HCT116 (cell line): ENCODE measurements around the gene OBSL1. TPM values are rescaled to one million over a fixed set of nuclear protein-coding genes. Genes with fewer than 3 reads are reported as not detected.

ENCODE experiments used
- ATAC-seq: fragments of 200-7000 bp; cut with Tn5 transposase; 2 replicates; pipeline ENCODE4 v1.9.1; 2020; ENCODE audit warnings: mild to moderate bottlenecking, moderate library complexity
- BruUV-seq: library from RNA; stranded (reverse); fragments of 400-500 nt; replicated peaks from 2 replicates; lab custom pipeline; 2021; lab: Mats Ljungman, UMichigan
- CTCF ChIA-PET: fragments of 300-600 bp; sonication (Branson Sonifier 250); formaldehyde crosslinking; loops from one replicate; lab custom pipeline; 2021; ENCODE audit warnings: antibody characterized with exemption; lab: Charles Lee
- POLR2A ChIA-PET: fragments of 300-600, 350-600 bp; sonication (Branson Sonifier 250); formaldehyde crosslinking; loops from one replicate; lab custom pipeline; 2021; ENCODE audit warnings: antibody characterized with exemption; lab: Charles Lee
- RAD21 ChIA-PET, 2 experiments: fragments of 300-600 bp; sonication (Branson Sonifier 250); formaldehyde crosslinking; loops; one replicate each; lab custom pipeline; 2023; ENCODE audit warnings: low total read pairs in 2 of 2; ENCODE audit not compliant: uncharacterized antibody in 2 of 2, unreplicated experiment in 2 of 2, low non-redundant PET in 1 of 2; lab: Charles Lee
- DNase-seq: peaks from one replicate; pipeline ENCODE4 v3.0.0-alpha.2; 2010; ENCODE audit warnings: low read depth, low spot score
- H2AFZ ChIP-seq: fragments of 200-600 bp; shearing (Covaris generic), sonication (generic); 2 replicates; pipeline ENCODE4 v1.6.1; 2017; ENCODE audit warnings: low read depth, mixed run types, mixed read lengths, antibody characterized with exemption, low read length; ENCODE audit not compliant: poor library complexity, severe bottlenecking
- H3K27ac ChIP-seq: 2 replicates; pipeline ENCODE4 v1.5.1; 2012; ENCODE audit warnings: low read depth, low read length
- H3K27me3 ChIP-seq: fragments of 200-600 bp; sonication (generic); 2 replicates; pipeline ENCODE4 v1.6.1; 2016; ENCODE audit warnings: mixed run types, low read length, mixed read lengths; ENCODE audit not compliant: insufficient read depth
- H3K36me3 ChIP-seq, 2 experiments: fragments of 200-500 bp in 1 of 2; fragments of 200-600 bp in 1 of 2; sonication (Bioruptor generic) in 1 of 2; sonication (generic) in 1 of 2; 2 replicates each; pipeline versions ENCODE4 v1.5.1 to v1.6.1; 2014 to 2016; ENCODE audit warnings: low read length in 2 of 2, inconsistent platforms in 1 of 2, mixed read lengths in 1 of 2, mixed run types in 1 of 2; ENCODE audit not compliant: insufficient read depth in 2 of 2, control insufficient read depth in 1 of 2
- H3K4me1 ChIP-seq, 2 experiments: fragments of 200-600 bp in 1 of 2; sonication (generic) in 1 of 2; 2 replicates each; pipeline versions ENCODE4 v1.5.1 to v1.6.1; 2012 to 2017; ENCODE audit warnings: low read length in 2 of 2, inconsistent platforms in 1 of 2, mild to moderate bottlenecking in 1 of 2, mixed read lengths in 1 of 2, mixed run types in 1 of 2, moderate library complexity in 1 of 2; ENCODE audit not compliant: insufficient read depth in 2 of 2, control insufficient read depth in 1 of 2
- H3K4me2 ChIP-seq: fragments of 200-600 bp; sonication (generic); 2 replicates; pipeline ENCODE4 v1.6.1; 2017; ENCODE audit warnings: mixed run types, low read length, mixed read lengths
- H3K4me3 ChIP-seq, 2 experiments: fragments of 200-600 bp in 1 of 2; sonication (generic) in 1 of 2; replicated peaks in 1 of 2; 2 replicates each; pipeline ENCODE4 v1.5.1; 2011 to 2016; ENCODE audit warnings: low read length in 2 of 2, control low read depth in 1 of 2, low read depth in 1 of 2, mild to moderate bottlenecking in 1 of 2, mixed read lengths in 1 of 2, mixed run types in 1 of 2
- H3K79me2 ChIP-seq: fragments of 200-600 bp; sonication (generic); 2 replicates; pipeline ENCODE4 v1.6.1; 2017; ENCODE audit warnings: mild to moderate bottlenecking, mixed run types, low read length, moderate library complexity, mixed read lengths; ENCODE audit not compliant: insufficient read depth
- H3K9ac ChIP-seq: fragments of 200-600 bp; sonication (generic); 2 replicates; pipeline ENCODE4 v1.6.1; 2016; ENCODE audit warnings: low read length, mixed read lengths
- H3K9me2 ChIP-seq: fragments of 200-600 bp; sonication (generic), shearing (Covaris generic); 2 replicates; pipeline ENCODE4 v1.6.1; 2017; ENCODE audit warnings: mixed run types, mild to moderate bottlenecking, moderate library complexity; ENCODE audit not compliant: insufficient read depth
- H3K9me3 ChIP-seq, 2 experiments: fragments of 200-500 bp in 1 of 2; fragments of 200-600 bp in 1 of 2; sonication (Bioruptor generic) in 1 of 2; sonication (generic) in 1 of 2; 2 replicates each; pipeline ENCODE4 v1.6.1; 2014 to 2017; ENCODE audit warnings: low read length in 2 of 2, mixed read lengths in 2 of 2, inconsistent platforms in 1 of 2, low read depth in 1 of 2, mild to moderate bottlenecking in 1 of 2, mixed run types in 1 of 2, moderate library complexity in 1 of 2; ENCODE audit not compliant: control insufficient read depth in 1 of 2, insufficient read depth in 1 of 2
- H4K20me1 ChIP-seq: fragments of 200-600 bp; sonication (generic), shearing (Covaris generic); 2 replicates; pipeline ENCODE4 v1.6.1; 2017; ENCODE audit warnings: mixed run types, mild to moderate bottlenecking, moderate library complexity; ENCODE audit not compliant: insufficient read depth
- CBX3 ChIP-seq: IDR thresholded peaks from 2 replicates; pipeline ENCODE4 v1.6.1; 2012; ENCODE audit warnings: low read depth
- ELF1 ChIP-seq: IDR thresholded peaks from 2 replicates; pipeline ENCODE4 v1.6.1; 2012; ENCODE audit warnings: low read depth, borderline replicate concordance
- EZH2 ChIP-seq: fragments of 200-600 bp; sonication (generic); IDR thresholded peaks from 2 replicates; pipeline ENCODE4 v1.6.1; 2017; ENCODE audit warnings: antibody characterized with exemption, mixed run types
- EZH2phosphoT487 ChIP-seq: fragments of 200-600 bp; IDR thresholded peaks from 2 replicates; pipeline ENCODE4 v1.6.1; 2018; ENCODE audit warnings: antibody characterized with exemption, borderline replicate concordance
- FOSL1 ChIP-seq: IDR thresholded peaks from 2 replicates; pipeline ENCODE4 v1.6.1; 2012; ENCODE audit warnings: low read depth
- JUND ChIP-seq: IDR thresholded peaks from 2 replicates; pipeline ENCODE4 v1.6.1; 2012
- MAX ChIP-seq: IDR thresholded peaks from 2 replicates; pipeline ENCODE4 v1.6.1; 2012
- RAD21 ChIP-seq: IDR thresholded peaks from 2 replicates; pipeline ENCODE4 v1.6.1; 2012; ENCODE audit warnings: low read depth, mild to moderate bottlenecking
- REST ChIP-seq: IDR thresholded peaks from 2 replicates; pipeline ENCODE4 v1.6.1; 2012; ENCODE audit warnings: low read depth
- SP1 ChIP-seq: IDR thresholded peaks from 2 replicates; pipeline ENCODE4 v1.6.1; 2012; ENCODE audit warnings: low read depth
- SRF ChIP-seq: IDR thresholded peaks from 2 replicates; pipeline ENCODE4 v1.6.1; 2012; ENCODE audit warnings: low read depth
- YY1 ChIP-seq: IDR thresholded peaks from 2 replicates; pipeline ENCODE4 v1.6.1; 2011; ENCODE audit warnings: low read length, low read depth, moderate library complexity, mild to moderate bottlenecking; ENCODE audit not compliant: insufficient replicate concordance; ENCODE audit errors: extremely low read depth
- ZBTB33 ChIP-seq: IDR thresholded peaks from 2 replicates; pipeline ENCODE4 v1.6.1; 2011; ENCODE audit warnings: mild to moderate bottlenecking, low read length, moderate library complexity; ENCODE audit not compliant: insufficient replicate concordance; ENCODE audit errors: extremely low read depth
- ZFX ChIP-seq: fragments of 450-650 bp; IDR thresholded peaks from 2 replicates; pipeline ENCODE4 v1.6.1; 2017
- ZNF274 ChIP-seq: fragments of 200-500 bp; sonication (Bioruptor generic); IDR thresholded peaks from 2 replicates; pipeline ENCODE4 v1.6.1; 2014; ENCODE audit warnings: mild to moderate bottlenecking, low read depth, low read length, inconsistent platforms
- intact Hi-C: fragments of 100-400 bp; cut with micrococcal nuclease; formaldehyde crosslinking; loops from 2 replicates; pipeline ENCODE4 v1.10.0; 2022
- total RNA-seq: library from RNA; stranded (reverse); gene quantifications from one replicate; pipeline ENCODE4 v1.2.1, GENCODE V29; 2021; ENCODE audit not compliant: unreplicated experiment

Gene OBSL1
- total RNA-seq, 1 experiment from 2014 or later: 45.2 TPM

GRCh38 chr2:219574484-219575311, 3.4 kb upstream of the OBSL1 start (continued):
- no peak for TF ChIP-seq REST
- TF ChIP-seq RAD21: no peak
- TF ChIP-seq EZH2: no peak
- TF ChIP-seq CBX3: no peak
- no peak for TF ChIP-seq YY1
- no peak for TF ChIP-seq SP1
- no peak for TF ChIP-seq MAX
- no peak for TF ChIP-seq ELF1
- no peak for TF ChIP-seq JUND
- TF ChIP-seq SRF: no peak
- TF ChIP-seq ZFX: no peak
- no peak for TF ChIP-seq FOSL1

- POLR2A ChIA-PET: no interaction called here
- Histone ChIP-seq H3K9me2 (no peaks in the 10 kb centered on the region), H3K4me2 (no peak overlapping the region), H3K27ac (no peak overlapping the region), H3K4me3 (no peak overlapping the region), H3K79me2 (no peaks in the 10 kb centered on the region), H3K9ac (no peak overlapping the region), H3K4me1 (no peaks in the 10 kb centered on the region), H4K20me1 (no peaks in the 10 kb centered on the region), H2AFZ (no peak overlapping the region), H3K9me3 (no peaks in the 10 kb centered on the region), H3K36me3 (no peaks in the 10 kb centered on the region), H3K27me3 (no peaks in the 10 kb centered on the region)
- no peak for ATAC-seq
- no peak for DNase-seq
- CTCF ChIA-PET: no interaction called here
- intact Hi-C loops: no loop called here
- RAD21 ChIA-PET: no interaction called here
- no TSS peak for BruUV-seq
- TF ChIP-seq EZH2phosphoT487 (no peak), ZBTB33 (no peak), RAD21 (no peak), ZNF274 (no peak), SRF (no peak)
These were observed 1.8 kb upstream of the OBSL1 start for GRCh38 chr2:219573166-219573565.
